Naive thymus-derived CD8-positive, alpha-beta T cell (primary cell): ENCODE data around the gene CD300LD. TPM values are rescaled to one million over a fixed set of nuclear protein-coding genes. Genes with fewer than 3 reads are reported as not detected.
A peak's percentile ranks its signal among the peaks of the same experiment; 100 is the strongest.

ENCODE experiments used
- ATAC-seq, 2 donors: fragments of 150-1000 bp; cut with Tn5 transposase in 1 of 2; sonication (Bioruptor Pico), chemical (Tn5 transposase) in 1 of 2; 1 replicate in 1 of 2; 2 replicates in 1 of 2; pipeline ENCODE4 v1.10.0; 2021; ENCODE audit warnings: mild to moderate bottlenecking in 2 of 2, moderate library complexity in 2 of 2
- POLR2A ChIA-PET: fragments of 350-600 bp; sonication (Branson Sonifier 250); formaldehyde crosslinking; loops from one replicate; lab custom pipeline; 2021; ENCODE audit warnings: antibody characterized with exemption; lab: Charles Lee
- DNase-seq, 10 donors: peaks; one replicate each; pipeline versions ENCODE4 v3.0.0 to v3.0.0-alpha.2; 2020 to 2022
- H3K27ac Mint-ChIP-seq, 10 donors: one replicate each; pipeline ENCODE4 v1.8.0; 2020 to 2022; ENCODE audit warnings: mild to moderate bottlenecking in 10 of 10, mixed read lengths in 10 of 10, moderate library complexity in 4 of 10, inconsistent platforms in 1 of 10
- H3K27me3 Mint-ChIP-seq, 5 donors: one replicate each; pipeline ENCODE4 v1.8.0; 2021 to 2022; ENCODE audit warnings: mixed read lengths in 5 of 5
- H3K36me3 Mint-ChIP-seq, 3 donors: one replicate each; pipeline ENCODE4 v1.8.0; 2020 to 2022; ENCODE audit warnings: mixed read lengths in 3 of 3, mild to moderate bottlenecking in 2 of 3, inconsistent platforms in 1 of 3
- H3K4me1 Mint-ChIP-seq, 4 donors: one replicate each; pipeline ENCODE4 v1.8.0; 2021 to 2022; ENCODE audit warnings: mixed read lengths in 4 of 4
- H3K4me3 Mint-ChIP-seq, 10 donors: one replicate each; pipeline ENCODE4 v1.8.0; 2020 to 2022; ENCODE audit warnings: mild to moderate bottlenecking in 10 of 10, mixed read lengths in 10 of 10, moderate library complexity in 6 of 10, inconsistent platforms in 1 of 10
- H3K9me3 Mint-ChIP-seq, 9 donors: one replicate each; pipeline ENCODE4 v1.8.0; 2020 to 2022; ENCODE audit warnings: mixed read lengths in 9 of 9, mild to moderate bottlenecking in 3 of 9, inconsistent platforms in 1 of 9, moderate library complexity in 1 of 9
- polyA plus RNA-seq, 3 donors: library from polyadenylated mRNA; unstranded; fragments of 300-500 nt; fragmentation: Illumina TruSeq; gene quantifications; one replicate each; pipeline ENCODE4 v1.2.3, GENCODE V29; 2021
- total RNA-seq, 8 experiments: library from RNA in 2 of 8; stranded (reverse) in 2 of 8; gene quantifications; one replicate each; pipeline ENCODE4 v1.2.3 and lab custom pipeline; 2021 to 2026

Gene CD300LD
- total and polyA plus RNA-seq, 5 experiments from 2014 or later: not detected

DNA sequence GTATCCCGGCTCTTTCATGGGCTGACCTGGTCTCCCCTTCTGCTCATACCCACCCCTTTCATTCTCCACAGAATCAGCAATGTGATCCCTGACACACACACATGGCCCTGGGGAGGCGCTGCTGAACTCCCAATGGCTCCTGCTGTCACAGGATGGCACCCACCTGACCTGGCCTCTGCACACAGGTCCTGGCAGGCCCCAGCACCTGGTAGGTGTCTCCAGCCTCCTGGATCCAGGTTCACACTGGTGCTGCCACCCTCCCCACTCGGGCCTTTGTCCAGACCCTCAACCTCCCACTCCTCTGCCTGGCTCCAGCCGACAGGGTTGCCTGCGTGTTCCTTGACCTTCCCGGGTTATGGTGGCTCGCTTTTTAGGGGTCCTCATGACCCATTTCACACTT, 44.8 kb downstream of the CD300LD start:
- peak in 1 of 10 donors; percentile 55 for DNase-seq
- Mint-ChIP-seq H3K4me3 (peak overlapping the region in 1 of 10 donors; percentile 17), H3K27ac (no peak overlapping the region), H3K4me1 (peaks cover 6 to 31% (median 8%) of the 10 kb centered on the region in 4 donors), H3K9me3 (no peaks in the 10 kb centered on the region), H3K36me3 (no peaks in the 10 kb centered on the region), H3K27me3 (peaks cover 0 to 14% (median 0%) of the 10 kb centered on the region in 5 donors)
- no peak for ATAC-seq
- POLR2A ChIA-PET: no interaction called here

DNA sequence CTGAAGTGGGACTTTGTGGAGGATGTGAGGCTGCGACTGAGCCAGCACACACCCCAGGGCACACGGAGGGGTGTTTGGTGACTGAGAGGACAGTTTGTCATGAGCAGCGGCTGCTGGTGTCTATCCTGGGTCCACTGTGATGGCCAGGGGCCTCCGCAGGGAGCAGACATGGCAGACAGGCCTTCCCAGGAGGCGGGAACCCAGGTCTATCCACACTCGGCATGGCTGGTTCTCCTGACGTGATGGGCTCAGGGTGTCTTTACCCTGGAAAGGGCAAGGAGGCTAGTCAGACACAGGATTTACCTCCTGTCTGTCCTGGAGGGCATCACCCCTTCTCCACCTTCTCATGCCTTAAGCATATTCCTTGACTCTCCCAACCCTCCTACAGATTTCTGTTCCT, 45.5 kb downstream of the CD300LD start:
- peak in 1 of 10 donors; percentile 52 for DNase-seq
- no peaks in the 10 kb centered on the region for H3K36me3 Mint-ChIP-seq
- H3K9me3 Mint-ChIP-seq: no peaks in the 10 kb centered on the region
- H3K27me3 Mint-ChIP-seq: peaks cover 0 to 16% (median 0%) of the 10 kb centered on the region in 5 donors
- POLR2A ChIA-PET: no interaction called here
- no peak overlapping the region for H3K4me3 Mint-ChIP-seq
- no peak for ATAC-seq
- no peak overlapping the region for H3K27ac Mint-ChIP-seq
- H3K4me1 Mint-ChIP-seq: peaks cover 6 to 31% (median 8%) of the 10 kb centered on the region in 4 donors

DNA sequence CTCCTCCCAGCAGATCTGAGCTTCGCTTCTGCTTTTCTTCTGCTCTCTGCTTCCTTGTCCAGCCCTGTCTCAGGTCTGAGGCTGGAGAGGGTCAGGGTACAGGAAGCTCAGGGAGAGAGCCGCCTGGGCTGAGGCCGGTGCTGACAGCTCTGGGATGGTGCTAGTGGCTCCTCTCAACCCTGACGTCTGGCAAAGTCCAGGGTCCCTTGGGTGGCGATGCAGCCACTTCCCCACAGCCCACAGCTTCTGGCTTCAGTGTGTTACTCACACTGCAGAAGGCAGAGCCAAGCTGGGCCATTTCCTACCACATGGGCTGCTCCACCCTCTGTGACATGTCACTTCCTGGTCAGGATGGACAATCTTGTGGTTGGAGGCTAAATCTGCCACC, 46.2 kb downstream of the CD300LD start, which contains the start of gene CD300C:
Gene CD300C (minus strand): TSS at position 273 of the 388 bp plus-strand sequence. CDS start 333 bp downstream, outside the sequence.
- Mint-ChIP-seq H3K36me3 (no peaks in the 10 kb centered on the region), H3K9me3 (no peaks in the 10 kb centered on the region), H3K4me1 (peaks cover 6 to 27% (median 8%) of the 10 kb centered on the region in 4 donors), H3K27me3 (peaks cover 0 to 12% (median 0%) of the 10 kb centered on the region in 5 donors), H3K4me3 (peak within 1 kb of the TSS in 1 of 10 donors; percentile 73), H3K27ac (peak within 1 kb of the TSS in 2 of 10 donors; percentile 25 to 56)
- DNase-seq (peak in 1 of 10 donors; percentile 49), ATAC-seq (no peak)
- POLR2A ChIA-PET: no interaction called here

DNA sequence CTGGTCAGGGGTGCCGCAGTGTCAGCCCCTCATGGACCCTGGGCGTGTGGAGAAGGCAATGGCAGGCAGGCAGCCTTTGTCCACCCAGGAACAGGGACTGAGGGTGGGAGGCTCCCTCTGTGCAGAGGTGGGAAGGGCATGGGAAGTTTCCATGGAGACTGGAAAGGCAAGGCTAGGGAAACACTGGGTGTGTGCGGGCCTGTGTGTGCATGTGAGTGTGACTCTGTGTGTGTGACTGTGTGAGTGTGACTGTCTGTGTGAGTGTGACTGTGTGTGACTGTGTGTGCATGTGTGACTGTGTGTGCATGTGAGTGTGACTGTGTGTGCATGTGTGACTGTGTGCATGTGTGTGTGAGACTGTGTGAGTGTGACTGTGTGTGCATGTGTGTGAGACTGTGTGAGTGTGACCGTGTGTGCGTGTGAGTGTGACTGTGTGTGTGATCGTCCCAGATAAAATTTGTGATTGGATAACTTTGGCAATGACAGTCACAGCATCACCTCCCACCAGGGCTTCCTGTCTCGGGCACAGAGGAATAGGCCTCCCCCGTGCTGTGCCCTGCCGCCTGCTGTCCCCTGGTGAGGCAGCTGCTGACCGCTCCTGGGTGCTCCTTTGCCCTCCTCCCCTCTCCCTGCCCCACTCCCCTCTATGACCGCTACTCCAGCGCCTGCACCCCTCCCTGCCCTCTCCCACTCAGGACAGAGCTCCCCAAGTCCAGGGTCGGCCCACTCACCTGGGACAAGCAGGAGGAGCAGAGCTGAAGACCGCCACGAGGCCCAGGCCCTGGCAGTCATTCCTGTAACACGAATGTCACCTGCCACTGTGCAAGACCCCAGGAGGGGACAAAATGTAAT, 46.9 kb downstream of the CD300LD start:
- peak in 1 of 10 donors; percentile 52 for DNase-seq
- peaks cover 6 to 27% (median 8%) of the 10 kb centered on the region in 4 donors for H3K4me1 Mint-ChIP-seq
- H3K27ac Mint-ChIP-seq: peak overlapping the region in 2 of 10 donors; percentile 25 to 56
- no peak for ATAC-seq
- H3K4me3 Mint-ChIP-seq: peak overlapping the region in 1 of 10 donors; percentile 73
- no peaks in the 10 kb centered on the region for H3K9me3 Mint-ChIP-seq
- H3K36me3 Mint-ChIP-seq: no peaks in the 10 kb centered on the region
- POLR2A ChIA-PET: no interaction called here
- peaks cover 0 to 11% (median 2%) of the 10 kb centered on the region in 5 donors for H3K27me3 Mint-ChIP-seq

DNA sequence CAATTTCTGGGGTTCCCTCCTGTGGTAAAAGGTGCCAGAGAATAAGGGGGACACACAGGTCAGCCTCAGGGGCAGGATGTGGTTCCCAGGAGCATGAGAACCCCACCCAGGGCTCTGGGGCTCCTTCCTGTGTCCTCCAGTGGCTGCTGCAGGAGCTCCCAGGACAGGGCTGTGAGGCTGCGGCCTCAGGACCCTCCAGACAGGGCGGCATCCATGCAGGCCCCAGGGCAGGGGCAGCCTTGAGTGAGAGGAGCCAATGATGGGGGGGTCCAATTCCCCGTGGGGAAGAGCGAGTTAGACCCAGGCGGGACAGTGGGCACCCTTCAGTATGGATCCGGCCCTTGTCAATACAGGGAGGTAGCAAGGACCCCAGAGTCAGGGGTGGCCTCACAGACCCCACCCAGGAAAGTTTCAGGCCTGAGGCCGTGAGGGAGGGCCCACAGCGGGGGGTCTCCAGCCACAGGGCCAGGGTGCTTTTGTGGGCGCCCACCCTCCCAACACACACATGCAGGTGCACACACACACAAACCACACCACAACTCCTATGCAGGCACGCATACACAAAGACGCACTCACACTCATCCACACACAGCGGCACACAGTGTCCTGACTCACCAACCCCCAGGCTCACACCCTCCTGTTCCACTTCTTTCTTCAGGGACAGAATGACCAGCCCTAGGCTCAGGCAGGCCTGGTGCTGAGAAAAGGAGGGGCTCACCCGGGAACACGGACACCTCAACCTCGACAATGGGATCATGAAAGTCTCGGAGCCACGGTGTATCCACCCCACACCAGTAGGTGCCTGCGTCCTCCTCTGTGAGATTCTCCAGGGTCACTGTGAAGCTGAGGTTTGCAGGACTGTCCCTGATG, 48.0 kb downstream of the CD300LD start:
- H3K4me1 Mint-ChIP-seq: peaks cover 6 to 27% (median 8%) of the 10 kb centered on the region in 4 donors

DNA sequence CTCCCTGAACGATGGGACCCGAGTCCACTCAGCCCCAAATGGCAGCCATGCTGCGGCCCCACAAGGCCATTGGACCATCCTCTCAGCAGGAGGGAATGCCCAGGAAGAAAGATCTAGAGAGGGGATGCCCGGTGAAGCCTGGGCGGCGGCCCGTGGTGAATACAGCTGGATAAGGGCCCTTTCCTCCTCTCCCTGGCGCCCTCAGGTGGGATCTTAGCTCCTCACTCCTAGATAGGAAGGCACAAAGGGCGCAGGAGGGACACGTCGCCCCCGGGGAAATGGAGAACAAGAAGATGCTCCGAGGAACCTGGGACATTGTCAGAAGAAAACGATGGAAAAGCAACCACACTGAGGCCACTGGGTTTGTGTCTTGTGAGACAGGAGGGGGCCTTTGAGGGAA, 48.7 kb downstream of the CD300LD start:
- Mint-ChIP-seq H3K27me3 (peaks cover 2 to 14% (median 4%) of the 10 kb centered on the region in 5 donors), H3K27ac (no peak overlapping the region), H3K9me3 (no peaks in the 10 kb centered on the region), H3K36me3 (no peaks in the 10 kb centered on the region), H3K4me3 (no peak overlapping the region), H3K4me1 (peaks cover 6 to 27% (median 8%) of the 10 kb centered on the region in 4 donors)
- POLR2A ChIA-PET: no interaction called here
- ATAC-seq (no peak), DNase-seq (peak in 1 of 10 donors; percentile 56)

More for the DNA sequence above, 48.0 kb downstream of the CD300LD start:
- POLR2A ChIA-PET: no interaction called here
- DNase-seq (peak in 1 of 10 donors; percentile 53), ATAC-seq (no peak)
- Mint-ChIP-seq H3K27ac (no peak overlapping the region), H3K4me3 (peak overlapping the region in 1 of 10 donors; percentile 32), H3K9me3 (no peaks in the 10 kb centered on the region), H3K36me3 (no peaks in the 10 kb centered on the region), H3K27me3 (peaks cover 2 to 14% (median 4%) of the 10 kb centered on the region in 5 donors)

DNA sequence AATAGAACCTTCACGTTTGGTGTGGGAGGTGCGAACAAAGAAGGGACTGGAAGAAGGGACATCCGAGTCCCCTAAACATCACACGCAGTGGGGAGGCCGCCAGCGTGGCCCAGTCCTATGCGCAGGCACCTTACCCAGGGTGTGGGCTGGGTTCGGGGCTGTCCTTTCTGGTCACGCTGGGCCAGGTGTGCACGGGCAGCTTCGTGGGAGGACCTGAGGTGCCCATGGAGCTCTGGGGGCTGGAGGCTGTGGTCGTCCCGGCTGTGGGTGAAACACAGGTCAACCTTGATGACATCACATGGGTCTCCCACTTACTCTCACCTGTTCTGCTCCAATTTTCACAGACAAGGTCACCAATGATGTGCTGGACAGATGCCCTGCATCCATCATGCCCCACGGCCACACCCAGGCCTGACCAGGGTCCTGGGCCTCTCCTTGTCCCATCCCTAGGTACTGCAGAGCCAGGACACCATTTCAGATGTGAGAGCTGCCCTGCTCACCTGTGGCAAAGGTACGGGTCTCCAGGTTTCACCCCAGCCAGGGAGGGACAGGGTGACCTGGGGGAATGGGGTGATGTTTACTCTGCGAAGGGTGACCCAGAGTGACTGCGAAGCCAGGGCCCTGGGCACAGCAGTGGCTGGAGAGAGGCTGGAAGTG, 49.2 kb downstream of the CD300LD start:
- DNase-seq (peak in 1 of 10 donors; percentile 30), ATAC-seq (no peak)
- Mint-ChIP-seq H3K4me1 (peaks cover 2 to 23% (median 4%) of the 10 kb centered on the region in 4 donors), H3K36me3 (no peaks in the 10 kb centered on the region), H3K27ac (no peak overlapping the region), H3K27me3 (peaks cover 2 to 14% (median 4%) of the 10 kb centered on the region in 5 donors), H3K9me3 (no peaks in the 10 kb centered on the region), H3K4me3 (no peak overlapping the region)
- POLR2A ChIA-PET: no interaction called here

DNA sequence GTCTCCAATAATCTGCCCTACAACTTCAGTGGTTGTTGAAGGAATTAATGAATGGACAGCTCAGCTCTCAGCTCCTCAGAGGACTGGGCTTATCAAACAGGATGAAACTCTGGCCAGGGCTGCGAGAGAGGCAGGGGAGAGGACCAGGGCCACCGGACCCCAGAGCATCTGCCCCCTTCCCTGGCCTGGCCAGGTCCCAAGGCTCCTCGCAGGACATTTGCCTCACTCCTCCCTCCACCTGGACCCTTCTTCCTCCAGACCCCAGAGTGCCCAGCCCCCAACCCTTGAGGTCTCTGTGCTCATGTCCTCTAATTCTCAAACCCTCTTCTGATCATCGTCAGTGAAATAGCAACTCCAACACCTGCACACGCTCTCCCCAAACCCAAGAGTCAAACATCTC, 49.9 kb downstream of the CD300LD start:
- no peak overlapping the region for H3K4me3 Mint-ChIP-seq
- H3K9me3 Mint-ChIP-seq: no peaks in the 10 kb centered on the region
- no peaks in the 10 kb centered on the region for H3K36me3 Mint-ChIP-seq
- peaks cover 2 to 14% (median 4%) of the 10 kb centered on the region in 5 donors for H3K27me3 Mint-ChIP-seq
- DNase-seq: no peak
- peak overlapping the region in 1 of 10 donors; percentile 51 for H3K27ac Mint-ChIP-seq
- no peak for ATAC-seq
- POLR2A ChIA-PET: no interaction called here
- H3K4me1 Mint-ChIP-seq: peaks cover 0 to 19% (median under 1%) of the 10 kb centered on the region in 4 donors

DNA sequence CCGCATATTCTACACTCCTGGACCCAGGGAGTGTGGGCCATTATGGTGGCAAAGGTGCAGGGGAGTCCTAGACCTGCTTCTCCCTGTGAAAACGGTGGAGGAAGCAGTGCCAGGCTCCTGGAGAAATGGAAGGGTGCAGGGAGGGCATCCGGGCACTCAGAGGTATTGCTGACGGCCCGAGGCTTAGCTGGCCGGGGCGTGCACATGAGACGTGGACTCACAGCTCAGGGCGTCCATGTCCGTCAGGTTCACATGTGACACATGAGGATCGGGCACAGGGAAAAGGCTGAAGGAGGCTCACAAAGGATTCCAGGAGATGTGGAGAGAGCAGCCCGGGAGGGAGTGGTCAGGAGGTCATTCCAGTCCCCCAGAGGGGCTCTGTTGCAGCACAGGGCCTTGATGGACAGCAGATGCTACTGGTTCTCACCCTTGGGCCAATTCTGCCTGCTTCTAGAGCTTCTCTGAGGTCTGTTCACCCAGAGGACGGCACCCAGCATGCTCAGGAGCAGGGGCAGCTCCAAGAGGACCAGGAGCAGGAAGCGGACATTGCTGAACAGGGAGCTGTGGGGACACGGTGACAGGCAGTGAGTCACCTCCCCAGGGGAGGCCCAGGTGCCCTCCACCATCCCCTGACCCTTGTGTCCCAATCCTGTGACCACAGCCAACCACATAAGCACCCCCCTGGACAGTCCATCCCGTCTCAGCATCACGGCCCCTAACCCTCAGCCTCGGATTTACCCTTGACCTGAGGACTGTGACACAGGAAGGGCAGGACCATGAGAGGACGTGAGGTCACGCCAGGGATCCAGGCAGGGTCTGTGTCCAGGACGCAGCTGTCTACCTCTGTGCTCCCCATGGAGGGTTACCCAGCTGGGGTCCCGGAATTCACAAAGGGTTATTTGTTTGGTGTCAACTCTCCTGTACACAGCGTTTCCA, 50.6 kb downstream of the CD300LD start:
- POLR2A ChIA-PET: no interaction called here
- H3K36me3 Mint-ChIP-seq: no peaks in the 10 kb centered on the region
- H3K27me3 Mint-ChIP-seq: peaks cover 3 to 17% (median 9%) of the 10 kb centered on the region in 5 donors

DNA sequence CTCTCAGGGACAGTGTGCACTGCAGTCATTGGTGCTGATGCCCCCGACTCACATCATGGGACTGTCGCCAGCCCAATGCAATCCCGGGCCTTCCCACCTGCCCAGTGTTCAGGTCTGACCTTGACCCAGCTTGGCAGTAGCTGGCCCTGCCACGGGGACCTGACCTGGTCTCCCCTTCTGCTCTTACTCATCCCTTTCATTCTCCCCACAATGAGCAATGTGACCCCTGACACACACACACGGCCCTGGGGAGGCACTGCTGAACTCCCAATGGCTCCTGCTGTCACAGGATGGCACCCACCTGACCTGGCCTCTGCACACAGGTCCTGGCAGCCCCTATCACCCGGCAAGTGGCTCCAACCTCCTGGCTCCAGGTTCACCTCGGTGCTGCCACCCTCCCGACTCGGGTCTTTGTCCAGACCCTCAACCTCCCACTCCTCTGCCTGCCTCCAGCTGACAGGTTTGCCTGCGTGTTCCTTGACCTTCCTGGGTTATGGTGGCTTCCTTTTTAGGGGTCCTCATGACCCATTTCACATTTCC, 52.7 kb downstream of the CD300LD start:
- peak overlapping the region in 3 of 10 donors; percentile 35 to 63 (median 47) for H3K27ac Mint-ChIP-seq
- peaks cover 0 to 2% (median 0%) of the 10 kb centered on the region in 4 donors for H3K4me1 Mint-ChIP-seq
- peaks cover 4 to 17% (median 11%) of the 10 kb centered on the region in 5 donors for H3K27me3 Mint-ChIP-seq
- H3K9me3 Mint-ChIP-seq: no peaks in the 10 kb centered on the region
- POLR2A ChIA-PET: no interaction called here
- DNase-seq (peak in 1 of 10 donors; percentile 14), ATAC-seq (no peak)
- no peak overlapping the region for H3K4me3 Mint-ChIP-seq
- no peaks in the 10 kb centered on the region for H3K36me3 Mint-ChIP-seq

More for the DNA sequence above, 50.6 kb downstream of the CD300LD start:
- no peak overlapping the region for H3K27ac Mint-ChIP-seq
- peaks cover 0 to 19% (median 0%) of the 10 kb centered on the region in 4 donors for H3K4me1 Mint-ChIP-seq
- ATAC-seq (no peak), DNase-seq (peak in 1 of 10 donors; percentile 46)
- no peaks in the 10 kb centered on the region for H3K9me3 Mint-ChIP-seq
- no peak overlapping the region for H3K4me3 Mint-ChIP-seq

DNA sequence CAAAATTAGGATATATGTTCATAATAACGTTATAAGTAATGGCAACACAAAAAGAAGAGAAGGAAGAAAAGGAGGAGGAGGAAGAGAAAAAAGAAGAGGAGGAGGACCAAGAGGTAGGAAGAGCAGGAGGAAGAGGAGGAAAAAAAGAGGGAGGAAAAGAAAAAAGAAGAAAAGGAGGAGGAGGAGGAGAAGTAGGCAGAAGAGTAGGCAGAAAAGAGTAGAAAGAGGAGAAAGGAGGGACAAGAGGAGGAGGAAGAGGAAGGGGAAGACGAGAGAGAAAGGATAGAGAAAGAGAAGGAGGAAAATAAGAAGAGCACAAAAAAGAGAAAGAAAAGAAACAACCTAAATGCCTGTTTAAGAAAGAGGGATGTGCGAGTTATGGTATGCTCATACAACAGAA, 55.2 kb downstream of the CD300LD start:
- H3K4me3 Mint-ChIP-seq: no peak overlapping the region
- H3K27ac Mint-ChIP-seq: peak overlapping the region in 1 of 10 donors; percentile 13
- ATAC-seq (no peak), DNase-seq (no peak)
- peaks cover 9 to 31% (median 25%) of the 10 kb centered on the region in 5 donors for H3K27me3 Mint-ChIP-seq
- H3K9me3 Mint-ChIP-seq: no peaks in the 10 kb centered on the region
- H3K36me3 Mint-ChIP-seq: no peaks in the 10 kb centered on the region
- POLR2A ChIA-PET: no interaction called here
- peaks cover 5 to 14% (median 9%) of the 10 kb centered on the region in 4 donors for H3K4me1 Mint-ChIP-seq
